Progenitor cell of endocrine pancreas (in vitro differentiated cells): Measurements from ENCODE around the gene PLCB4. TPM values are rescaled to one million over a fixed set of nuclear protein-coding genes. Genes with fewer than 3 reads are reported as not detected.
A peak's percentile ranks its signal among the peaks of the same experiment; 100 is the strongest.

ENCODE experiments used
- DNase-seq: peaks from one replicate; pipeline ENCODE4 v3.0.0; 2021; ENCODE audit warnings: low spot score; ENCODE audit not compliant: unreplicated experiment
- H3K27ac Mint-ChIP-seq: 2 replicates; pipeline ENCODE4 v1.8.0; 2021; ENCODE audit warnings: mild to moderate bottlenecking, moderate library complexity, mixed read lengths
- H3K27me3 Mint-ChIP-seq: 2 replicates; pipeline ENCODE4 v1.8.0; 2021; ENCODE audit warnings: mixed read lengths
- H3K36me3 Mint-ChIP-seq: 2 replicates; pipeline ENCODE4 v1.8.0; 2022; ENCODE audit warnings: mixed read lengths; ENCODE audit not compliant: insufficient read depth
- H3K4me1 Mint-ChIP-seq: 2 replicates; pipeline ENCODE4 v1.8.0; 2021; ENCODE audit warnings: low read depth, mixed read lengths
- H3K4me3 Mint-ChIP-seq: 2 replicates; pipeline ENCODE4 v1.8.0; 2021; ENCODE audit warnings: low read depth, mild to moderate bottlenecking, moderate library complexity, mixed read lengths
- H3K9me3 Mint-ChIP-seq: 2 replicates; pipeline ENCODE4 v1.8.0; 2021; ENCODE audit warnings: low read depth, mixed read lengths
- long read RNA-seq: library from polyadenylated mRNA; unstranded; transcript quantifications from one replicate; pipeline ENCODE4 v2.0.0, GENCODE V29; 2020
- total RNA-seq: library from RNA; stranded (reverse); gene quantifications from 2 replicates; pipeline ENCODE4 v1.2.1, GENCODE V29; 2021
- TF ChIP-seq, protein P1 (sequence below): fragments of 200-600 bp; sonication (generic); IDR thresholded peaks from one replicate; pipeline ENCODE4 v1.5.0; 2021; ENCODE audit warnings: antibody characterized with exemption, mild to moderate bottlenecking; ENCODE audit not compliant: unreplicated experiment

Gene PLCB4
- 13.1 and 17.2 TPM in 2 replicates for total RNA-seq
- long read RNA-seq, partial matches to known transcripts = 1 of 9 reads
- long read RNA-seq, other reads (novel, unspliced or antisense) = 8 of 9 reads

DNA sequence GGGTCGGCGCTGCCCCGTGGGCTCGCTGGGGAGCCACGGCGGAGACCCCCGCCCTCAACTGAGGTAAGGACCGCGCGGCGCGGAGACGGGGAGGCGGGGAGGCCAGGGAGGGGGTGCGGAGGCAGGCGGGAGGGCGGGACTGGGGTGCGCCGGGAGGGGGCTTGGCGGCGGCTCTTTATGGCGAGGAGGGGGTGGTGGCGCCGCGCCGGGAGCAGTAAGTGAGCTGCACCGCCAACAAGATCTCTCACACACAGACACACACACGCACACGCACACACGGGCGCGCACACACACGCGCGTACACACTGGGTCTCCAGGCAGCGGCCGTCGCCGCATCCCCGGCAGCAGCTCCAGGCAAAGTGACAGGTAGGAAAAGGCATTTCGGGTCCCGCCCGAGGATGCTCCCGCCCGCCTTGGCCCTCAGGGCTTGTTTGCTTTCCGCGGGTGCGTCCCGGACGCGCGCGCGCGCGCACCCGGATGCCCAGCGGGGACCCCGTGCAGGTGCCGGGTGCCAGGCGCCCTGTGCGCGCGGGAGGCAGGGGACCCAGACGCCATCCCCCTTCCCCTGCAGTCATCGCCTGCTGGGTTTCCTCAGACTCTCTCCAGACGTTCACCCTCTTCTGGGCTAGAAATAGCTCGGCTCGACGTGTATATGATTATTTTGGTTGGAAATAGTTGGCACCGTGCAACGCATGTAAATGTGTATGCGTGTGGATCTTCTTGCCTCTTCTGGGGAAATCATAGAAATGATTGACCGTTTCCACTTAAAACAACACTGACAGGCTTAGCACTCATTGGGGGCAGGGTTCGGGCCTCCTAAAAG, at the start of gene PLCB4:
Gene PLCB4, plus strand, starts transcription at position 247 of the 823 bp plus-strand sequence. CDS start 238,728 bp downstream, outside the sequence.
- H3K27ac Mint-ChIP-seq = peak within 1 kb of the TSS; percentile 96
- TF ChIP-seq, protein P1, sequence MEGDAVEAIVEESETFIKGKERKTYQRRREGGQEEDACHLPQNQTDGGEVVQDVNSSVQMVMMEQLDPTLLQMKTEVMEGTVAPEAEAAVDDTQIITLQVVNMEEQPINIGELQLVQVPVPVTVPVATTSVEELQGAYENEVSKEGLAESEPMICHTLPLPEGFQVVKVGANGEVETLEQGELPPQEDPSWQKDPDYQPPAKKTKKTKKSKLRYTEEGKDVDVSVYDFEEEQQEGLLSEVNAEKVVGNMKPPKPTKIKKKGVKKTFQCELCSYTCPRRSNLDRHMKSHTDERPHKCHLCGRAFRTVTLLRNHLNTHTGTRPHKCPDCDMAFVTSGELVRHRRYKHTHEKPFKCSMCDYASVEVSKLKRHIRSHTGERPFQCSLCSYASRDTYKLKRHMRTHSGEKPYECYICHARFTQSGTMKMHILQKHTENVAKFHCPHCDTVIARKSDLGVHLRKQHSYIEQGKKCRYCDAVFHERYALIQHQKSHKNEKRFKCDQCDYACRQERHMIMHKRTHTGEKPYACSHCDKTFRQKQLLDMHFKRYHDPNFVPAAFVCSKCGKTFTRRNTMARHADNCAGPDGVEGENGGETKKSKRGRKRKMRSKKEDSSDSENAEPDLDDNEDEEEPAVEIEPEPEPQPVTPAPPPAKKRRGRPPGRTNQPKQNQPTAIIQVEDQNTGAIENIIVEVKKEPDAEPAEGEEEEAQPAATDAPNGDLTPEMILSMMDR = no peak
- peak within 1 kb of the TSS; percentile 87 for H3K4me3 Mint-ChIP-seq
- H3K36me3 Mint-ChIP-seq = no peaks in the 10 kb centered on the region
- H3K4me1 Mint-ChIP-seq = peaks cover 10% of the 10 kb centered on the region
- no peaks in the 10 kb centered on the region for H3K9me3 Mint-ChIP-seq
- peak; percentile 47 for DNase-seq
- H3K27me3 Mint-ChIP-seq = peaks cover 2% of the 10 kb centered on the region

DNA sequence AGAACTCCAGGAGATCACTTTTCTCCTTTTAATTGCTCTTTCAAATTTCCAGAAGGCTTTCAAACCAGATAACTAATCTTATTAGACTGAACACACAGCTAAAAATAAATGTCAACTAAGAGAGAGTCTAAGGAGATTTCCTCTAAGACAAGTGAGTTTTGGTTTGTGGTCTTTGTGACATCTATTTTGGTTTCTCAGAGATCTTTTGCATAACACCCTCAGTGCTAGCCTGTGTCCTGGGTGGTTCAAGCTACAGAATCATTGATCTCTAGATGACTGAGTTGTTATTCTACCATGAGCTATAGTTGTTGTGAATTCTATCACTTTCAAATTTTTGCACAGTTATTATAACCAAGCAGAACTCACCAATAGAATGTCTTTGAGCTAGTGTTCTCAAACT, 49.1 kb upstream of the PLCB4 start:
- Mint-ChIP-seq H3K4me1 (no peaks in the 10 kb centered on the region), H3K9me3 (no peaks in the 10 kb centered on the region), H3K27me3 (no peaks in the 10 kb centered on the region), H3K36me3 (no peaks in the 10 kb centered on the region), H3K27ac (no peak overlapping the region), H3K4me3 (no peak overlapping the region)
- no peak for DNase-seq
- TF ChIP-seq, protein P1 = no peak

DNA sequence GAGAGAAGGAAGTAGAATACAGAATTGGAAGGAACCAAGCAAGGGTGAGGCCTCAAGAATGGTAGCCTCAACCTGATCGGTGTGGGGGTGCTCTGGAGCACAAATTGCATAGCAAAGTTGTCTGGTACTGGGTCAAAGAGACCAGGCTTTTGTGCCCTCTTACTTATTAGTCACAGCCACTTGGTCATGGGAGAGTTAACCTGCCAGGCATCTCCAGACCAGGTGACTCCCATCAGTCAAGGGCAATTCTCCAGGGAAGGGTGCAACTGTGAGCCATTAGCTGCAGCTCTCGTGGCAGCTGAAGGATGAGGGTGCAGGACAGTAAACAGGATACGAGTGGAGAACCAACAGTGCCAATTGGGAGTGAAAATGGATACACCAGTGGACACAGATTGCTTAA, 47.7 kb upstream of the PLCB4 start:
- TF ChIP-seq, protein P1 = no peak
- no peaks in the 10 kb centered on the region for H3K36me3 Mint-ChIP-seq
- no peaks in the 10 kb centered on the region for H3K27me3 Mint-ChIP-seq
- H3K9me3 Mint-ChIP-seq = no peaks in the 10 kb centered on the region
- H3K4me3 Mint-ChIP-seq = no peak overlapping the region
- H3K4me1 Mint-ChIP-seq = no peaks in the 10 kb centered on the region
- no peak overlapping the region for H3K27ac Mint-ChIP-seq
- no peak for DNase-seq

DNA sequence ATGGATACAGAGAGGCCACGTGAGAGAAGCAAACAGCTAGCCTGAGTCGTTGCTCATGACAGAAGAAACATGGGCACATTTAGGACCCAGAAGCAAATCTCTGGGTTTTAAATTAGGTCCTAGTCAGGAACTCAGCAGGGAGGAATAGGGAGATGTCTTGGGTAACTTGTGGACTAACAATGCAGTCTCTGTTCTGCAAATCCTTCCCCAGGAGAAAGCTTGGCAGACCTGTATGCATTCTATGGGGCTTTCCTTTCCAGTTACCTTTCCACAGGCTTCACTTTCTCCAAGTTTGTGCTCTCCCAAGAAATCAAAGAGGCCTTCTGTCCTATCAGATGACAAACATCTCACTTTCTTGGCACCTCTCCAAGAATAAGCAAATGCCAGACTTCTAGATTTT, 47.2 kb upstream of the PLCB4 start:
- Mint-ChIP-seq H3K36me3 (no peaks in the 10 kb centered on the region), H3K4me1 (no peaks in the 10 kb centered on the region), H3K27ac (no peak overlapping the region), H3K9me3 (no peaks in the 10 kb centered on the region), H3K4me3 (no peak overlapping the region), H3K27me3 (no peaks in the 10 kb centered on the region)
- TF ChIP-seq, protein P1 = no peak
- DNase-seq = no peak

DNA sequence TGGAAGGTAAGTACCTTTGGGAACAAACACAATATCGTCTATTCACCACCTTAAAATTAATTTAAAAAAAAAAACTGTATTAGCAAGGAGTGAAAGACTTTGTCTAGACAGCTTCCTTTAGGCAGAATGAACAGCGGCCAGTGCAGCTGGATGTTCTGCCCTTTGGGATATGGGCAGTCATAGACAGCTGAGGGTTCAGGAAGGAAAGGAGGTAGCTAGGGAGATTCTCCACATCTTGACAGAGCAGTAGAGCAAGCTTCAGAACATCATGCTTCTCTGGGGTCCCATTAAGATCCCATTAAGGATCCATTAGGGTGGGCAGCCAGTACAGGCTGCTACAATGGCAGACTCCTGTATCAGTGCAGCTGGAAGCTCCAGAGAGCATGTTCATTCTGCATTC, 46.5 kb upstream of the PLCB4 start:
- Mint-ChIP-seq H3K9me3 (no peaks in the 10 kb centered on the region), H3K27me3 (no peaks in the 10 kb centered on the region), H3K36me3 (no peaks in the 10 kb centered on the region), H3K4me3 (no peak overlapping the region), H3K4me1 (no peaks in the 10 kb centered on the region), H3K27ac (no peak overlapping the region)
- TF ChIP-seq, protein P1 = no peak
- no peak for DNase-seq
